ENCODE results near the gene EPHA4.

DNA sequence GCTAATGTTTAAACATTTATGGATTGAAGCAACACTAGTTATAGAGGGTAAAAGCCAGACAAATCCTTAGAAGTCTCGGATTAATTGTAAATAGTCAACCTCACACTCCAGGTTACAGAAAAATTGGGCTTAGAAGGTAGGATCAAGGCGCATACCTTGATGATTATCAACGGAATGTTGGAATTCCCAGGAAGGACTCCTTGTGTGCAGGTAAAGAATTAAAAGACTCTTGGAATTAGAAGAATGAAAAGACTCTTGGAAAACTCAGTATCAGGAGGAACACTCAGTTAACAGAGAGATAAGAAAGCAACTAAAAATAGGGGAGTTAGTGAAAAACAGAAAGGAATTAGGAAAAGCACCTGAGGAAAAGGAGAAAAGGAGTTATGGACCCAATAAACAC lies 29.3 kb upstream of the EPHA4 start:
- TF ChIP-seq EZH2phosphoT487 (IDR thresholded peaks at IDR 0.05; ENCODE audit: borderline replicate concordance, low read length) (no peak), EZH2 (IDR thresholded peaks at IDR 0.05; ENCODE audit: low read length, unreplicated experiment) (no peak)
- TF ChIP-seq, protein P1, sequence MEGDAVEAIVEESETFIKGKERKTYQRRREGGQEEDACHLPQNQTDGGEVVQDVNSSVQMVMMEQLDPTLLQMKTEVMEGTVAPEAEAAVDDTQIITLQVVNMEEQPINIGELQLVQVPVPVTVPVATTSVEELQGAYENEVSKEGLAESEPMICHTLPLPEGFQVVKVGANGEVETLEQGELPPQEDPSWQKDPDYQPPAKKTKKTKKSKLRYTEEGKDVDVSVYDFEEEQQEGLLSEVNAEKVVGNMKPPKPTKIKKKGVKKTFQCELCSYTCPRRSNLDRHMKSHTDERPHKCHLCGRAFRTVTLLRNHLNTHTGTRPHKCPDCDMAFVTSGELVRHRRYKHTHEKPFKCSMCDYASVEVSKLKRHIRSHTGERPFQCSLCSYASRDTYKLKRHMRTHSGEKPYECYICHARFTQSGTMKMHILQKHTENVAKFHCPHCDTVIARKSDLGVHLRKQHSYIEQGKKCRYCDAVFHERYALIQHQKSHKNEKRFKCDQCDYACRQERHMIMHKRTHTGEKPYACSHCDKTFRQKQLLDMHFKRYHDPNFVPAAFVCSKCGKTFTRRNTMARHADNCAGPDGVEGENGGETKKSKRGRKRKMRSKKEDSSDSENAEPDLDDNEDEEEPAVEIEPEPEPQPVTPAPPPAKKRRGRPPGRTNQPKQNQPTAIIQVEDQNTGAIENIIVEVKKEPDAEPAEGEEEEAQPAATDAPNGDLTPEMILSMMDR (conservative IDR thresholded peaks at IDR 0.05; ENCODE audit: low read depth, low read length), result no peak
